Hypothalamus (tissue), 51 donors: Measurements from ENCODE around the gene ITPR2.
"Not testable (repeated sequence)": the region's sequence is repeated elsewhere in the genome, so short reads cannot be mapped to it uniquely, and the experiment has no call there.

Experiments used
- DNase-seq, 51 donors: peaks; one replicate each; lab custom pipeline; 2025; lab: John Stamatoyannopoulos, UW

Gene ITPR2

GRCh38 chr12:26791301-26791791, 41.6 kb downstream of the ITPR2 start:
- DNase-seq: no peak

GRCh38 chr12:26790645-26790994, 42.4 kb downstream of the ITPR2 start:
- DNase-seq: no peak

- no peak for DNase-seq
Measured at GRCh38 chr12:26789731-26790644, 43.0 kb downstream of the ITPR2 start.

GRCh38 chr12:26786865-26787514, 46.0 kb downstream of the ITPR2 start:
- DNase-seq: no peak

GRCh38 chr12:26786491-26786864, 46.5 kb downstream of the ITPR2 start:
- DNase-seq: no peak

GRCh38 chr12:26783816-26784379, 49.1 kb downstream of the ITPR2 start:
- DNase-seq: not testable (repeated sequence)

- DNase-seq: no peak
Measured at GRCh38 chr12:26783131-26783526, 49.9 kb downstream of the ITPR2 start.

GRCh38 chr12:26782372-26783130, 50.4 kb downstream of the ITPR2 start:
- no peak for DNase-seq

- DNase-seq: not testable (repeated sequence)
Measured at GRCh38 chr12:26780656-26781055, 52.3 kb downstream of the ITPR2 start.

GRCh38 chr12:26778173-26778775, 54.7 kb downstream of the ITPR2 start:
- DNase-seq: not testable (repeated sequence)

- DNase-seq: no peak
Measured at GRCh38 chr12:26777236-26777635, 55.8 kb downstream of the ITPR2 start.

- not testable (repeated sequence) for DNase-seq
Measured at GRCh38 chr12:26775991-26776390, 57.0 kb downstream of the ITPR2 start.

GRCh38 chr12:26773313-26774104, 59.5 kb downstream of the ITPR2 start:
- DNase-seq: no peak

GRCh38 chr12:26771861-26772260, 61.1 kb downstream of the ITPR2 start:
- DNase-seq: no peak

GRCh38 chr12:26770239-26771070, 62.5 kb downstream of the ITPR2 start:
- no peak for DNase-seq

GRCh38 chr12:26769611-26770010, 63.4 kb downstream of the ITPR2 start:
- no peak for DNase-seq

- DNase-seq: no peak
Measured at GRCh38 chr12:26768611-26769603, 64.1 kb downstream of the ITPR2 start.
